GM12878 (cell line): ENCODE data around the gene BCL2L12. TPM values are rescaled to one million over a fixed set of nuclear protein-coding genes. Genes with fewer than 3 reads are reported as not detected.

ENCODE experiments used
- EP300 ChIP-seq, 2 experiments: fragments of 150-350 bp in 1 of 2; IDR thresholded peaks; 2 replicates each; pipeline ENCODE4 v1.6.1; 2011 to 2012; ENCODE audit warnings: low read depth in 2 of 2, low read length in 2 of 2, borderline replicate concordance in 1 of 2, improper control_type of control experiment in 1 of 2, inconsistent platforms in 1 of 2; ENCODE audit not compliant: control insufficient read depth in 1 of 2
- MEF2A ChIP-seq: IDR thresholded peaks from 2 replicates; pipeline ENCODE4 v1.6.1; 2011; ENCODE audit warnings: low read depth, mild to moderate bottlenecking, low read length, moderate library complexity; ENCODE audit not compliant: insufficient read depth
- PRDM15 ChIP-seq: fragments of 450-650 bp; formaldehyde crosslinking; IDR thresholded peaks from 2 replicates; pipeline ENCODE4 v1.4.0; 2020; ENCODE audit warnings: mild to moderate bottlenecking, moderate library complexity
- ZBTB11 ChIP-seq: fragments of 450-650 bp; formaldehyde crosslinking; IDR thresholded peaks from 2 replicates; pipeline ENCODE4 v1.5.0; 2022; ENCODE audit warnings: mild to moderate bottlenecking, missing genetic modification characterization
- polyA plus RNA-seq, 11 experiments: library from polyadenylated mRNA; depleted of rRNA in 4 of 11; unstranded in 6 of 11; stranded (reverse) in 5 of 11; fragments of >200 nt; fragmentation: Nextera tagmentation in 4 of 11; fragmentation: Illumina TruSeq in 1 of 11; extraction: Ambion mirVana in 4 of 11; extraction: Trizol in 1 of 11; gene quantifications; 1 replicate in 1 of 11; 2 replicates in 10 of 11; pipeline versions ENCODE4 v1.2.1 to v1.2.3, GENCODE V29; 2011 to 2016; ENCODE audit warnings: inconsistent platforms in 2 of 11, missing spikeins in 2 of 11, low read depth in 1 of 11
- total RNA-seq, 4 experiments: library from RNA; depleted of rRNA in 3 of 4; stranded (reverse); fragments of >200 nt in 3 of 4; fragmentation: Illumina TruSeq in 1 of 4; extraction: Trizol in 1 of 4; gene quantifications; 2 replicates each; pipeline versions ENCODE4 v1.2.1 to v1.2.3, GENCODE V29; 2013 to 2021
- TF ChIP-seq, protein P1 (sequence below): fragments of 450-650 bp; IDR thresholded peaks from 2 replicates; pipeline ENCODE4 v1.6.1; 2017; ENCODE audit warnings: borderline replicate concordance

BCL2L12 gene
- total and polyA plus RNA-seq, 10 of the 15 experiments (the other 5 are each of a cell fraction or from before 2014, with no cell fraction given): 1.8 to 143 (median 50.4) TPM

GRCh38 chr19:49704888-49705642 lies 39.3 kb downstream of the BCL2L12 start (continued):
- no peak for TF ChIP-seq ZBTB11 (CRISPR knock-in tag)
- TF ChIP-seq EP300 (IDR thresholded peaks at IDR 0.05; ENCODE audit: borderline replicate concordance in 1 of 2, control insufficient read depth in 1 of 2, low read depth in 2 of 2, low read length in 2 of 2): no peak
- no peak for TF ChIP-seq PRDM15 (CRISPR knock-in tag)
- TF ChIP-seq MEF2A: no peak
- TF ChIP-seq, protein P1, sequence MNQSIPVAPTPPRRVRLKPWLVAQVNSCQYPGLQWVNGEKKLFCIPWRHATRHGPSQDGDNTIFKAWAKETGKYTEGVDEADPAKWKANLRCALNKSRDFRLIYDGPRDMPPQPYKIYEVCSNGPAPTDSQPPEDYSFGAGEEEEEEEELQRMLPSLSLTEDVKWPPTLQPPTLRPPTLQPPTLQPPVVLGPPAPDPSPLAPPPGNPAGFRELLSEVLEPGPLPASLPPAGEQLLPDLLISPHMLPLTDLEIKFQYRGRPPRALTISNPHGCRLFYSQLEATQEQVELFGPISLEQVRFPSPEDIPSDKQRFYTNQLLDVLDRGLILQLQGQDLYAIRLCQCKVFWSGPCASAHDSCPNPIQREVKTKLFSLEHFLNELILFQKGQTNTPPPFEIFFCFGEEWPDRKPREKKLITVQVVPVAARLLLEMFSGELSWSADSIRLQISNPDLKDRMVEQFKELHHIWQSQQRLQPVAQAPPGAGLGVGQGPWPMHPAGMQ: no peak
- TF ChIP-seq, all 136 proteins: peak for 0
